Psoas muscle (tissue), 8 donors: Measurements from ENCODE around the gene FRAS1. TPM values are rescaled to one million over a fixed set of nuclear protein-coding genes. Genes with fewer than 3 reads are reported as not detected.

ENCODE experiments used
- ATAC-seq, 4 donors: fragments of 200-7000 bp; cut with Tn5 transposase; one replicate each; pipeline ENCODE4 v1.9.1; 2020; ENCODE audit warnings: moderate library complexity in 3 of 4, mild to moderate bottlenecking in 2 of 4
- DNase-seq, 2 donors: peaks; one replicate each; pipeline ENCODE4 v3.0.0-alpha.2; 2020
- H3K27ac ChIP-seq: fragments of 200-600 bp; one replicate; pipeline ENCODE4 v1.8.0; 2022
- H3K27me3 ChIP-seq, 3 donors: fragments of 200-600 bp in 1 of 3; one replicate each; pipeline versions ENCODE4 v1.6.1 to v1.8.0; 2013 to 2022; ENCODE audit warnings: low read length in 2 of 3, mild to moderate bottlenecking in 2 of 3, moderate library complexity in 1 of 3; ENCODE audit not compliant: insufficient read depth in 3 of 3
- H3K36me3 ChIP-seq, 2 donors: fragments of 200-600 bp in 1 of 2; one replicate each; pipeline versions ENCODE4 v1.6.1 to v1.8.0; 2013 to 2022; ENCODE audit warnings: low read depth in 1 of 2, mild to moderate bottlenecking in 1 of 2, moderate library complexity in 1 of 2; ENCODE audit not compliant: insufficient read depth in 1 of 2
- H3K4me1 ChIP-seq: fragments of 200-600 bp; one replicate; pipeline ENCODE4 v1.8.0; 2022
- H3K4me3 ChIP-seq: fragments of 200-600 bp; one replicate; pipeline ENCODE4 v1.8.0; 2022; ENCODE audit warnings: mild to moderate bottlenecking
- H3K9me3 ChIP-seq: fragments of 200-600 bp; one replicate; pipeline ENCODE4 v1.8.0; 2022
- CTCF ChIP-seq: fragments of 200-600 bp; IDR thresholded peaks from one replicate; pipeline ENCODE4 v1.8.0; 2022; ENCODE audit warnings: antibody characterized with exemption
- WGBS, 3 donors: extraction: QIAGEN DNeasy Blood & Tissue Kit; methylation state at CpG; one replicate each; pipeline versions ENCODE4 v1.1.6 to v1.1.7; 2013; 5-methylcytosine and 5-hydroxymethylcytosine counted together
- intact Hi-C, 2 donors: fragments of 100-400 bp; cut with DNase I; formaldehyde crosslinking; loops; one replicate each; pipeline versions ENCODE4 v1.11.0 to v1.14.2; 2022
- polyA plus RNA-seq, 3 donors: library from polyadenylated mRNA; stranded (reverse); fragments of 200-250 nt; gene quantifications; one replicate each; pipeline ENCODE4 v1.2.3, GENCODE V29; 2013
- total RNA-seq, 4 donors: library from RNA; stranded (reverse); fragmentation: NEBNext Ultra II Directional in 2 of 4; extraction: Animal tissue kit (Norgen Biotek cat#: 25700) in 2 of 4; gene quantifications; one replicate each; pipeline versions ENCODE4 v1.2.1 to v1.2.4, GENCODE V29; 2021 to 2023
- donor health status: healthy with polysubstance abuse.
- donor health status: DM: no; HTN: no; CAD: no; lungs with moderate emphysema.
- donor health status: Bipolar disorder and iron deficiency.
- donor health status: healthy.
- donor health status: DM: yes; HTN: yes; CAD: no.
- donor health status: DM: no; HTN: no; CAD: no.
- donor health status: DM: no; HTN: no; CAD: no.
- donor health status: DM: yes; HTN: yes; CAD: no.

The FRAS1 gene
- total and polyA plus RNA-seq, 7 donors = 0.08 to 3.0 (median 0.42) TPM

DNA sequence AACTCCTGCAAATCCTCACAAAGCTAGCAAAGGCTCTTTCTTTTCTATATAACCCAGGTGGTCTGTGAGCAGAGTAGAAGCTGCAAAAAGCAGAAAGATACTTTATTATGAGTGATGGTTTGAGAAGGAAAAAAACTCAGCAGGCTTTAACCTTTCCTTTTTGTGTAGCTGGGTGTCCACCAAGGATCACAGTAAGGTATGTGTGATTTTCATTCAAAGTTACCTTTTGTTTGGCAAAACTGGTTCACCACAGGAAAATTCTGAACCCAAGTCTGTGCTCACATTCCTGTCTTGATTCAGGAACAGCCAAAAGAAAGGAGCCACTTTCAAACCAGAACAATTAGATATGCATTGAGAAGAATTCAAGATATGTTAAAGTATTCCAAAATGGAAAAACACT lies 35.7 kb downstream of the FRAS1 start:
- no peak overlapping the region for H3K27ac ChIP-seq
- no peaks in the 10 kb centered on the region for H3K36me3 ChIP-seq
- DNase-seq (no peak), ATAC-seq (no peak)
- no peaks in the 10 kb centered on the region for H3K4me1 ChIP-seq
- H3K4me3 ChIP-seq = no peak overlapping the region
- no peaks in the 10 kb centered on the region for H3K27me3 ChIP-seq
- intact Hi-C loops = no loop called here
- no peak for TF ChIP-seq CTCF
- H3K9me3 ChIP-seq = no peaks in the 10 kb centered on the region

DNA sequence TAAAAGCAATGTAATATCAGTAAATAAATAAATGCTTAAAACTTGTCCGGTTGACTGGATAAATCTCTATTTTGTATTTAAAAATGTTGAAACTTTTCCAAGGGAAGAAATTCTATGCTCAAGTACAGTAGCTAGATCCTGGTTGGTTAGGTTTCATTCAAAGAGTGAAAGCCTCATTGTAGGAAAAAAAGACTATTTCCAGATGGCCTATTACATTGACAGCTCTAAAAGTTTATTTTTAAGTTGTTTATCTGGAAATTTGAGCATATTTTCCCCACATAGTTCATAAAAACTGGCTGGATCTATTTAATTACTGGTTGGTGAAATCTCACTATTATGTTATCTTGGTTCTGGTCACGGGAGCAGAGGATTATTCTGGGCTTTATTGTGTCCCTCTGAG lies 38.0 kb downstream of the FRAS1 start:
- TF ChIP-seq CTCF = no peak
- DNase-seq = no peak

DNA sequence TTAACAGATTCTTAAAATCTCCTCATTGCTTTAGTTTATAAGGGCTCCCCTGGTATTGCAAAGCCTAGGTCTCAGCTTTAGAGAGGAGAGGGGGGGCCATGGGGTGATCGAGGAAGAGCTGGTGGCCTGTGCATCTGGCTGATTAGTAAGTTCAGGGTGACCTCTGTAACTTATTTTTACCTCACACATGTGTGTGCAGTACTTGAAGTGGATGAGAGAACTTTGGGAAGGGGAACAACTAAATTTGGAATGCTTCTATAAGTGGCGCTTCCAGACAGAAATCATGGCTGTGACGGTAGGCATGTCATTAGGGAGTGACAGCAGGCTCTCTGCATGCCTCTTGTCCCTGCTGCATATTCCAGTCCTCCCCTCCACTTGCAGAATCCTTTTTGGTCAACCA lies 41.9 kb downstream of the FRAS1 start:
- peaks cover 5% of the 10 kb centered on the region for H3K4me1 ChIP-seq
- no peaks in the 10 kb centered on the region for H3K9me3 ChIP-seq
- no peak for TF ChIP-seq CTCF
- DNase-seq = no peak
- 31 to 45% (median 43%) methylated on average over 3 of the region's 3 CpGs for WGBS, 3 donors
- intact Hi-C loops = no loop called here
- H3K27me3 ChIP-seq = no peaks in the 10 kb centered on the region
- H3K4me3 ChIP-seq = no peak overlapping the region
- ATAC-seq = no peak
- H3K27ac ChIP-seq = no peak overlapping the region
- no peaks in the 10 kb centered on the region for H3K36me3 ChIP-seq

More for the DNA sequence above, 38.0 kb downstream of the FRAS1 start:
- ATAC-seq = no peak
- Histone ChIP-seq H3K9me3 (no peaks in the 10 kb centered on the region), H3K4me1 (peaks cover 5% of the 10 kb centered on the region), H3K27me3 (no peaks in the 10 kb centered on the region), H3K36me3 (no peaks in the 10 kb centered on the region), H3K27ac (no peak overlapping the region), H3K4me3 (no peak overlapping the region)
- intact Hi-C loops = no loop called here
- 60 to 85% (median 70%) methylated on average over 2 of the region's 2 CpGs for WGBS, 3 donors

- intact Hi-C loops = no loop called here
- no peak overlapping the region for H3K27ac ChIP-seq
- H3K4me1 ChIP-seq = peaks cover 5% of the 10 kb centered on the region
- H3K4me3 ChIP-seq = no peak overlapping the region
- no peak for DNase-seq
- TF ChIP-seq CTCF = no peak
- H3K9me3 ChIP-seq = no peaks in the 10 kb centered on the region
- H3K36me3 ChIP-seq = no peaks in the 10 kb centered on the region
- ATAC-seq = no peak
- H3K27me3 ChIP-seq = no peaks in the 10 kb centered on the region
These were observed 42.9 kb downstream of the FRAS1 start for GRCh38 chr4:78100060-78100459.

- 93 to 98% (median 97%) methylated on average over 2 of the region's 2 CpGs for WGBS, 3 donors
- TF ChIP-seq CTCF = no peak
- Histone ChIP-seq H3K27ac (no peak overlapping the region), H3K4me3 (no peak overlapping the region), H3K27me3 (no peaks in the 10 kb centered on the region), H3K4me1 (peaks cover 13% of the 10 kb centered on the region), H3K9me3 (no peaks in the 10 kb centered on the region), H3K36me3 (no peaks in the 10 kb centered on the region)
- intact Hi-C loops = no loop called here
- DNase-seq (no peak), ATAC-seq (no peak)
These were observed 62.6 kb downstream of the FRAS1 start for GRCh38 chr4:78119698-78120097.
